Measurements from ENCODE around the gene APOBR. TPM values are rescaled to one million over a fixed set of nuclear protein-coding genes. Genes with fewer than 3 reads are reported as not detected.
"Not testable (repeated sequence)": the region's sequence is repeated elsewhere in the genome, so short reads cannot be mapped to it uniquely, and the experiment has no call there.

The APOBR gene
- total and polyA plus RNA-seq, 4 donors = 0.28 to 1.5 (median 1.3) TPM

DNA sequence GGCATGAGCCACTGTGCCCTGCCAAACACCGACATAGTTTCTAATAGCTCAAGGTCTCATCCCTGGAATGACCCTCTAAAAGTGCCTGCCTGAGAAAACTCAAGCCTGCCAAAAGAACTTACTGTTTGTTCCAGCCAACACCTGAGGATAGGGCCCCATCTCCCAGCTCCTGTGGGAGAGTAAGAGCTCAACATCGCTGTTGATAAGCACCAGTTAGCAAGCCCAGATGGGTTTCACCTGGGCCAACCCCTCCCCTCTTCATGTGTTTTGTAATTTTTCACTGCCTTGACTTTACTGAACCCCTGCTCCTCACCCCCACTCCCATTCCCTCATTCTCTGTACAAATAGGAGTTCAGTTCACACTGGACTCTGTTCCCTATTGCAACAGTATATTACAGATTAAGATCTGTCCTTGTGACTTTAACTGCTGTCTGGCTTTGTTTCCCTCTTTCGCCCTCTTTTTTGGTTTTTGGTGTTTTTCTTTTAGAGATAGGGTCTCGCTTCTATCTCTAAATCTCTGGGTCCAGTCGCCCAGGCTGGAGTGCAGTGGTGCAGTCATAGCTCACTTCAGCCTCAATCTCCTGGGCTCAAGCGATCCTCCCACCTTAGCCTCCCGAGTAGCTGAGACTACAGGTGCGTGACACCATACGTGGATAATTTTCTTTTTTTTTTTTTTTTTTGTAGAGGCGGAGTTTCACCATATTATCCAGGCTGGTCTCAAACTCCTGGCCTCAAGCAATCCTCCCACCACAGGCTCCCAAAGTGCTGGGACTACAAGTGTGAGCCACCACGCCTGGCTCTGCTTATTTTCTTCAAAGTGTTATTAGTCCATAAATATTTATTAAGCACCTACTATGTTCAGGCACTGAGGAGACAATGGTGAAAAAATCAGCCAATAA lies 32.0 kb downstream of the APOBR start:
- no peaks in the 10 kb centered on the region for H3K9me3 ChIP-seq (ENCODE audit: control insufficient read depth in 4 of 4, low read length in 3 of 4)
- WGBS = 39% methylated on average over 11 of the region's 11 CpGs
- peak overlapping the region; percentile 92 to 99 for H3K9ac ChIP-seq (ENCODE audit: low read depth in 1 of 2, low read length in 2 of 2)

DNA sequence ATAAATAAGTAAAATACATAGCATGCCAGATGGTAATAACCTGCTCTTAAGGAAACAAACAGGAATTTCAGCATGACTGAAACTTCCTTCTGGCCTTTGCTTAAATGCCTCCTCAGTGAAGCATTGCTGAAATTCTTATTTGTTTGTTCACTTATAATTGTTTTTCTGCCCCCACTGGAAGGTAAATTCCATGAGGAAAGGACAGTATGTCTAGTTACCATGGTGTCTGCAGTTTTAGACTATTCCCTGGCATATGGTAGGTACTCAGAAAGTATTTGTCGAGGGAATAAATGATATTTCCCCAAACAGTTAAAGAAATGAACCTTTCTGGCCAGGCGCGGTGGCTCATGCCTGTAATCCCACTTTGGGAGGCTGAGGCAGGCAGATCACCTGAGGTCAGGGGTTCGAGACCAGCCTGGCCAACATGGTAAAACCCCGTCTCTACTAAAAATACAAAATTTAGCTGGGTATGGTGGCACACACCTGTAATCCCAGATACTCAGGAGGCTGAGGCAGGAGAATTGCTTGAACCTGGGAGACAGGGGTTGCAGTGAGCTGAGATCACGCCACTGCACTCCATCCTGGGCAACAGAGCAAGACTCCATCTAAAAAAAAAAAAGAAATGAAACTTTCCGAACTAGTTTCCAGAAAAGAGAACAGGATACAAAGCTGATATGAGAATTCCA lies 32.8 kb downstream of the APOBR start:
- Histone ChIP-seq H3K4me1 (ENCODE audit: control insufficient read depth in 4 of 4, insufficient read depth in 4 of 4, low read length in 3 of 4) (peaks cover 6 to 46% (median 25%) of the 10 kb centered on the region in 4 donors), H3K27ac (ENCODE audit: low read depth in 1 of 2, low read length in 2 of 2) (peak overlapping the region; percentile 87 to 95)

More for the DNA sequence above, 32.0 kb downstream of the APOBR start:
- no peak for DNase-seq (ENCODE audit: low spot score)
- peak overlapping the region; percentile 51 to 72 (median 60) for H3K4me3 ChIP-seq (ENCODE audit: low read depth in 1 of 3, low read length in 3 of 3)
- H3K27me3 ChIP-seq (ENCODE audit: control insufficient read depth in 4 of 4, insufficient read depth in 4 of 4, low read length in 3 of 4) = no peaks in the 10 kb centered on the region
- H3K4me1 ChIP-seq (ENCODE audit: control insufficient read depth in 4 of 4, insufficient read depth in 4 of 4, low read length in 3 of 4) = peaks cover 6 to 39% (median 17%) of the 10 kb centered on the region in 4 donors
- no peak for TF ChIP-seq EGR1 (IDR thresholded peaks at IDR 0.05; ENCODE audit: low read depth in 2 of 2)
- TF ChIP-seq HNF4G (IDR thresholded peaks at IDR 0.05) = peak; percentile 93
- TF ChIP-seq NR2F2 (IDR thresholded peaks at IDR 0.05) = peak; percentile 26
- peak; percentile 30 to 35 for TF ChIP-seq RAD21 (IDR thresholded peaks at IDR 0.05)
- TF ChIP-seq, protein P1, sequence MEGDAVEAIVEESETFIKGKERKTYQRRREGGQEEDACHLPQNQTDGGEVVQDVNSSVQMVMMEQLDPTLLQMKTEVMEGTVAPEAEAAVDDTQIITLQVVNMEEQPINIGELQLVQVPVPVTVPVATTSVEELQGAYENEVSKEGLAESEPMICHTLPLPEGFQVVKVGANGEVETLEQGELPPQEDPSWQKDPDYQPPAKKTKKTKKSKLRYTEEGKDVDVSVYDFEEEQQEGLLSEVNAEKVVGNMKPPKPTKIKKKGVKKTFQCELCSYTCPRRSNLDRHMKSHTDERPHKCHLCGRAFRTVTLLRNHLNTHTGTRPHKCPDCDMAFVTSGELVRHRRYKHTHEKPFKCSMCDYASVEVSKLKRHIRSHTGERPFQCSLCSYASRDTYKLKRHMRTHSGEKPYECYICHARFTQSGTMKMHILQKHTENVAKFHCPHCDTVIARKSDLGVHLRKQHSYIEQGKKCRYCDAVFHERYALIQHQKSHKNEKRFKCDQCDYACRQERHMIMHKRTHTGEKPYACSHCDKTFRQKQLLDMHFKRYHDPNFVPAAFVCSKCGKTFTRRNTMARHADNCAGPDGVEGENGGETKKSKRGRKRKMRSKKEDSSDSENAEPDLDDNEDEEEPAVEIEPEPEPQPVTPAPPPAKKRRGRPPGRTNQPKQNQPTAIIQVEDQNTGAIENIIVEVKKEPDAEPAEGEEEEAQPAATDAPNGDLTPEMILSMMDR (IDR thresholded peaks at IDR 0.05; ENCODE audit: low read depth, low read length, missing input control) = no peak
- peak; percentile 75 for TF ChIP-seq YY1 (IDR thresholded peaks at IDR 0.05)
- TF ChIP-seq, protein P2, sequence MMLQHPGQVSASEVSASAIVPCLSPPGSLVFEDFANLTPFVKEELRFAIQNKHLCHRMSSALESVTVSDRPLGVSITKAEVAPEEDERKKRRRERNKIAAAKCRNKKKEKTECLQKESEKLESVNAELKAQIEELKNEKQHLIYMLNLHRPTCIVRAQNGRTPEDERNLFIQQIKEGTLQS (IDR thresholded peaks at IDR 0.05) = peak; percentile 54
- TF ChIP-seq, protein P3, sequence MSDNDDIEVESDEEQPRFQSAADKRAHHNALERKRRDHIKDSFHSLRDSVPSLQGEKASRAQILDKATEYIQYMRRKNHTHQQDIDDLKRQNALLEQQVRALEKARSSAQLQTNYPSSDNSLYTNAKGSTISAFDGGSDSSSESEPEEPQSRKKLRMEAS (IDR thresholded peaks at IDR 0.05) = peak; percentile 75
- TF ChIP-seq RXRA (IDR thresholded peaks at IDR 0.05) = peak; percentile 96 to 98
- TF ChIP-seq HNF4A (conservative IDR thresholded peaks at IDR 0.05) = peak; percentile 97 to 98
- peak; percentile 58 to 88 for TF ChIP-seq JUND (IDR thresholded peaks at IDR 0.05)
- no peak for TF ChIP-seq GABPA (IDR thresholded peaks at IDR 0.05 in 1 of 2, conservative IDR thresholded peaks at IDR 0.05 in 1 of 2)
- TF ChIP-seq, protein P4, sequence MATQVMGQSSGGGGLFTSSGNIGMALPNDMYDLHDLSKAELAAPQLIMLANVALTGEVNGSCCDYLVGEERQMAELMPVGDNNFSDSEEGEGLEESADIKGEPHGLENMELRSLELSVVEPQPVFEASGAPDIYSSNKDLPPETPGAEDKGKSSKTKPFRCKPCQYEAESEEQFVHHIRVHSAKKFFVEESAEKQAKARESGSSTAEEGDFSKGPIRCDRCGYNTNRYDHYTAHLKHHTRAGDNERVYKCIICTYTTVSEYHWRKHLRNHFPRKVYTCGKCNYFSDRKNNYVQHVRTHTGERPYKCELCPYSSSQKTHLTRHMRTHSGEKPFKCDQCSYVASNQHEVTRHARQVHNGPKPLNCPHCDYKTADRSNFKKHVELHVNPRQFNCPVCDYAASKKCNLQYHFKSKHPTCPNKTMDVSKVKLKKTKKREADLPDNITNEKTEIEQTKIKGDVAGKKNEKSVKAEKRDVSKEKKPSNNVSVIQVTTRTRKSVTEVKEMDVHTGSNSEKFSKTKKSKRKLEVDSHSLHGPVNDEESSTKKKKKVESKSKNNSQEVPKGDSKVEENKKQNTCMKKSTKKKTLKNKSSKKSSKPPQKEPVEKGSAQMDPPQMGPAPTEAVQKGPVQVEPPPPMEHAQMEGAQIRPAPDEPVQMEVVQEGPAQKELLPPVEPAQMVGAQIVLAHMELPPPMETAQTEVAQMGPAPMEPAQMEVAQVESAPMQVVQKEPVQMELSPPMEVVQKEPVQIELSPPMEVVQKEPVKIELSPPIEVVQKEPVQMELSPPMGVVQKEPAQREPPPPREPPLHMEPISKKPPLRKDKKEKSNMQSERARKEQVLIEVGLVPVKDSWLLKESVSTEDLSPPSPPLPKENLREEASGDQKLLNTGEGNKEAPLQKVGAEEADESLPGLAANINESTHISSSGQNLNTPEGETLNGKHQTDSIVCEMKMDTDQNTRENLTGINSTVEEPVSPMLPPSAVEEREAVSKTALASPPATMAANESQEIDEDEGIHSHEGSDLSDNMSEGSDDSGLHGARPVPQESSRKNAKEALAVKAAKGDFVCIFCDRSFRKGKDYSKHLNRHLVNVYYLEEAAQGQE (IDR thresholded peaks at IDR 0.05) = peak; percentile 94
- TF ChIP-seq, protein P5, sequence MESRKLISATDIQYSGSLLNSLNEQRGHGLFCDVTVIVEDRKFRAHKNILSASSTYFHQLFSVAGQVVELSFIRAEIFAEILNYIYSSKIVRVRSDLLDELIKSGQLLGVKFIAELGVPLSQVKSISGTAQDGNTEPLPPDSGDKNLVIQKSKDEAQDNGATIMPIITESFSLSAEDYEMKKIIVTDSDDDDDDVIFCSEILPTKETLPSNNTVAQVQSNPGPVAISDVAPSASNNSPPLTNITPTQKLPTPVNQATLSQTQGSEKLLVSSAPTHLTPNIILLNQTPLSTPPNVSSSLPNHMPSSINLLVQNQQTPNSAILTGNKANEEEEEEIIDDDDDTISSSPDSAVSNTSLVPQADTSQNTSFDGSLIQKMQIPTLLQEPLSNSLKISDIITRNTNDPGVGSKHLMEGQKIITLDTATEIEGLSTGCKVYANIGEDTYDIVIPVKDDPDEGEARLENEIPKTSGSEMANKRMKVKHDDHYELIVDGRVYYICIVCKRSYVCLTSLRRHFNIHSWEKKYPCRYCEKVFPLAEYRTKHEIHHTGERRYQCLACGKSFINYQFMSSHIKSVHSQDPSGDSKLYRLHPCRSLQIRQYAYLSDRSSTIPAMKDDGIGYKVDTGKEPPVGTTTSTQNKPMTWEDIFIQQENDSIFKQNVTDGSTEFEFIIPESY (IDR thresholded peaks at IDR 0.05) = peak; percentile 83
- TF ChIP-seq SP1 (IDR thresholded peaks at IDR 0.05) = peak; percentile 96
- TF ChIP-seq FOXA1 (IDR thresholded peaks at IDR 0.05) = peak; percentile 44
- peak; percentile 96 for TF ChIP-seq TAF1 (conservative IDR thresholded peaks at IDR 0.05)
- TF ChIP-seq FOXA2 (IDR thresholded peaks at IDR 0.05) = peak; percentile 62
- no peaks in the 10 kb centered on the region for H3K36me3 ChIP-seq (ENCODE audit: control insufficient read depth in 4 of 4, insufficient read depth in 3 of 4, low read depth in 1 of 4, low read length in 3 of 4)
- H3K27ac ChIP-seq (ENCODE audit: low read depth in 1 of 2, low read length in 2 of 2) = peak overlapping the region; percentile 87 to 95

More for the DNA sequence above, 32.8 kb downstream of the APOBR start:
- not testable (repeated sequence) for H3K4me3 ChIP-seq (ENCODE audit: low read depth in 1 of 3, low read length in 3 of 3); H3K27me3 ChIP-seq (ENCODE audit: control insufficient read depth in 4 of 4, insufficient read depth in 4 of 4, low read length in 3 of 4); H3K9me3 ChIP-seq (ENCODE audit: control insufficient read depth in 4 of 4, low read length in 3 of 4); DNase-seq (ENCODE audit: low spot score); H3K36me3 ChIP-seq (ENCODE audit: control insufficient read depth in 4 of 4, insufficient read depth in 3 of 4, low read depth in 1 of 4, low read length in 3 of 4)
- WGBS = 83% methylated on average over 7 of the region's 7 CpGs
- peak overlapping the region in 1 of 2 donors; percentile 65 for H3K9ac ChIP-seq (ENCODE audit: low read depth in 1 of 2, low read length in 2 of 2)
